Measurements from ENCODE around the gene CSGALNACT2.

GRCh38 chr10:43170491-43170890 lies 32.2 kb downstream of the CSGALNACT2 start:
- TF ChIP-seq CTCF (IDR thresholded peaks at IDR 0.05) (no peak), POLR2A (IDR thresholded peaks at IDR 0.05) (no peak)
